Measurements from ENCODE around the gene CPE.
"Not testable (repeated sequence)": the region's sequence is repeated elsewhere in the genome, so short reads cannot be mapped to it uniquely, and the experiment has no call there.

Gene CPE

GRCh38 chr4:165403637-165404036, 24.8 kb downstream of the CPE start:
- no peak for DNase-seq (ENCODE audit: low read depth)

- DNase-seq (ENCODE audit: low read depth) = no peak
These were observed 25.3 kb downstream of the CPE start for GRCh38 chr4:165404080-165404479.

GRCh38 chr4:165404696-165405095, 25.9 kb downstream of the CPE start:
- no peak for DNase-seq (ENCODE audit: low read depth)

GRCh38 chr4:165410214-165410613, 31.4 kb downstream of the CPE start:
- no peak for DNase-seq (ENCODE audit: low read depth)

GRCh38 chr4:165415910-165416309, 37.1 kb downstream of the CPE start:
- no peak for DNase-seq (ENCODE audit: low read depth)

GRCh38 chr4:165418073-165418472, 39.3 kb downstream of the CPE start:
- DNase-seq (ENCODE audit: low read depth) = no peak

GRCh38 chr4:165425629-165426028, 46.8 kb downstream of the CPE start:
- no peak for DNase-seq (ENCODE audit: low read depth)

GRCh38 chr4:165426331-165426730, 47.5 kb downstream of the CPE start:
- DNase-seq (ENCODE audit: low read depth) = no peak

GRCh38 chr4:165426823-165427222, 48.0 kb downstream of the CPE start:
- DNase-seq (ENCODE audit: low read depth) = no peak

GRCh38 chr4:165428957-165429356, 50.1 kb downstream of the CPE start:
- DNase-seq (ENCODE audit: low read depth) = no peak

- no peak for DNase-seq (ENCODE audit: low read depth)
These were observed 54.7 kb downstream of the CPE start for GRCh38 chr4:165433529-165433928.

- DNase-seq (ENCODE audit: low read depth) = no peak
These were observed 58.9 kb downstream of the CPE start for GRCh38 chr4:165437691-165438090.

- DNase-seq (ENCODE audit: low read depth) = no peak
These were observed 60.5 kb downstream of the CPE start for GRCh38 chr4:165439344-165439743.

- DNase-seq (ENCODE audit: low read depth) = no peak
These were observed 61.2 kb downstream of the CPE start for GRCh38 chr4:165439981-165440380.

GRCh38 chr4:165440415-165441158, 61.8 kb downstream of the CPE start:
- no peak for DNase-seq (ENCODE audit: low read depth)

- no peak for DNase-seq (ENCODE audit: low read depth)
These were observed 64.5 kb downstream of the CPE start for GRCh38 chr4:165443276-165443675.

- DNase-seq (ENCODE audit: low read depth) = no peak
These were observed 69.9 kb downstream of the CPE start for GRCh38 chr4:165448700-165449099.

- no peak for DNase-seq (ENCODE audit: low read depth)
These were observed 70.5 kb downstream of the CPE start for GRCh38 chr4:165449333-165449732.

- no peak for DNase-seq (ENCODE audit: low read depth)
These were observed 72.1 kb downstream of the CPE start for GRCh38 chr4:165450871-165451270.

- DNase-seq (ENCODE audit: low read depth) = not testable (repeated sequence)
These were observed 74.3 kb downstream of the CPE start for GRCh38 chr4:165453140-165453539.

GRCh38 chr4:165454426-165454825, 75.6 kb downstream of the CPE start:
- DNase-seq (ENCODE audit: low read depth) = no peak

GRCh38 chr4:165457793-165458192, 79.0 kb downstream of the CPE start:
- no peak for DNase-seq (ENCODE audit: low read depth)

GRCh38 chr4:165458471-165458870, 79.7 kb downstream of the CPE start:
- DNase-seq (ENCODE audit: low read depth) = no peak

GRCh38 chr4:165461159-165461821, 82.5 kb downstream of the CPE start:
- no peak for DNase-seq (ENCODE audit: low read depth)
